ENCODE results near the gene OR2J1. TPM values are rescaled to one million over a fixed set of nuclear protein-coding genes. Genes with fewer than 3 reads are reported as not detected.
"Not testable (repeated sequence)": the region's sequence is repeated elsewhere in the genome, so short reads cannot be mapped to it uniquely, and the experiment has no call there.

The OR2J1 gene
- total and polyA plus RNA-seq, 9 of the 15 experiments (the other 6 are each of a cell fraction or from before 2014, with no cell fraction given), result not detected

DNA sequence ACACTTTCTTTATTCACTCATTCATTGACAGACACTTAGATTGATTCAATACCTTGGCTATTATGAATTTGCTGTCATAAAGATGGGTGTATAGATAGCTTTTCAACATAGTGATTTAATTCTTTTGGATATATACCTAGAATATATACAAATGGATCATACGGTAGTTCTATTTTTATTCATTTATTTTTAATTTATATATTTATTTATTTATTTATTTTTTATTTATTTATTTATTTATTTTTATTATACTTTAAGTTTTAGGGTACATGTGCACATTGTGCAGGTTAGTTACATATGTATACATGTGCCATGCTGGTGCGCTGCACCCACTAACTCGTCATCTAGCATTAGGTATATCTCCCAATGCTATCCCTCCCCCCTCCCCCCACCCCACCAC lies 15.7 kb downstream of the OR2J1 start:
- H3K9me1 ChIP-seq (ENCODE audit: control insufficient read depth, insufficient read depth, low read length); POLR2A ChIA-PET; H3K36me3 ChIP-seq (ENCODE audit: control insufficient read depth, insufficient read depth, low read length); H3K9ac ChIP-seq (ENCODE audit: insufficient read depth in 1 of 2, low read depth in 2 of 2, low read length in 2 of 2); ATAC-seq; BruUV-seq (replicated peaks); FAIRE-seq; H3K4me1 ChIP-seq (replicated peaks in 1 of 2; ENCODE audit: control insufficient read depth in 2 of 2, insufficient read depth in 2 of 2, low read length in 2 of 2); H3K4me2 ChIP-seq (ENCODE audit: insufficient read depth, low read length); intact Hi-C loops (cut with micrococcal nuclease); H3K9me3 ChIP-seq (replicated peaks; ENCODE audit: control insufficient read depth, insufficient read depth, low read depth, low read length); H3K27me3 ChIP-seq (ENCODE audit: control insufficient read depth in 2 of 2, insufficient read depth in 2 of 2, low read length in 2 of 2); DNase-seq (ENCODE audit: extremely low read depth in 1 of 4, low spot score in 3 of 4); H3K27ac ChIP-seq (ENCODE audit: extremely low read depth, low read depth, low read length); in situ Hi-C loops (cut with MboI); H3K4me3 ChIP-seq; CTCF ChIA-PET (ENCODE audit: low intra/inter-chr PET ratio); H4K20me1 ChIP-seq (replicated peaks; ENCODE audit: control insufficient read depth, insufficient read depth, low read length); H3K79me2 ChIP-seq (ENCODE audit: control insufficient read depth, insufficient read depth, low read length); H2AFZ ChIP-seq (ENCODE audit: low read depth, low read length): not testable (repeated sequence)
- 14% methylated on average over 1 of the region's 3 CpGs for WGBS (ENCODE audit: insufficient coverage, low coverage, missing lambda C conversion rate)

DNA sequence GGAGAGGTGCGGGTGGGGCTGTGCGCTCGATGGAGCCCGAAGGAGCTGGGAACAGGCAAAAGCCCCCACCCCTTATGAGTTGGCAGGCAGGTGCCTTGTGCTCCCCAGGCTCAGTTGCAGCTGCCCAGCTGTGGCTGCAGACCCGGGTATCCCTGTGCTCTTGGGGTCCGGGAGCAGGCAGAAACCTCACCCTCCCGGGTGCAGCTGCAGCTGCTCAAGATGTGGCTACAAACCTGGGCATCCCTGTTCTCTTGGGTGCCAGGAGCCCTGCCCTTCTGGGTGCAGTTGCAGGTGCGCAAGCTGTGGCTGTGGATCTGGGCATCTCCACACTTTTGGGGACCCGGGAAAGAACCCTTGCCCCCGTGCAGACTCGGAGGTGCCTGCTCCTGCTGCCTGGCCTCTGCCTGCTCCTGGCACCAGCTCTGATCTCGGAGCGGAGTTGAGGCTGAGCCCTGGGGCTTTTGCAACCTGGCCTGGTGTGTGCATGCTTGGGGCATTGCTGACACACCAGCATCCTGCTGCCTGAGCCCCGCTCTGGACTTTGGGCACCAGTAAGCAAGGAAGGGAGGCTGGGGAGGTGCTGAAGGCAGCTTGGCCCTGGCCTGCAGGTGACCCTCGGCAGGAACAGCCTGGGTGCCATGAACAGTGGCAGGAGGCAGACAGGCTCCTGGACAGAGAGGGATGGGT lies 30.2 kb downstream of the OR2J1 start:
- no TSS peak for BruUV-seq (replicated peaks)

More for the DNA sequence above, 30.2 kb downstream of the OR2J1 start:
- Histone ChIP-seq H3K27me3 (ENCODE audit: control insufficient read depth in 2 of 2, insufficient read depth in 2 of 2, low read length in 2 of 2) (peaks cover 11 to 17% of the 10 kb centered on the region in 2 experiments; a peak in 4 of 5 replicates), H3K9ac (ENCODE audit: insufficient read depth in 1 of 2, low read depth in 2 of 2, low read length in 2 of 2) (no peak overlapping the region; a peak in 1 of 4 replicates), H3K4me3 (no peak overlapping the region), H2AFZ (ENCODE audit: low read depth, low read length) (no peak overlapping the region), H3K27ac (ENCODE audit: extremely low read depth, low read depth, low read length) (no peak overlapping the region), H4K20me1 (replicated peaks; ENCODE audit: control insufficient read depth, insufficient read depth, low read length) (no peaks in the 10 kb centered on the region), H3K9me1 (ENCODE audit: control insufficient read depth, insufficient read depth, low read length) (no peaks in the 10 kb centered on the region), H3K79me2 (ENCODE audit: control insufficient read depth, insufficient read depth, low read length) (no peaks in the 10 kb centered on the region), H3K36me3 (ENCODE audit: control insufficient read depth, insufficient read depth, low read length) (no peaks in the 10 kb centered on the region), H3K9me3 (replicated peaks; ENCODE audit: control insufficient read depth, insufficient read depth, low read depth, low read length) (no peaks in the 10 kb centered on the region), H3K4me1 (replicated peaks in 1 of 2; ENCODE audit: control insufficient read depth in 2 of 2, insufficient read depth in 2 of 2, low read length in 2 of 2) (no peaks in the 10 kb centered on the region; a peak in 1 of 5 replicates), H3K4me2 (ENCODE audit: insufficient read depth, low read length) (no peak overlapping the region)
- CTCF ChIA-PET (ENCODE audit: low intra/inter-chr PET ratio), result no interaction called here
- under 1% methylated on average over 15 of the region's 15 CpGs for WGBS (ENCODE audit: insufficient coverage, low coverage, missing lambda C conversion rate)
- ATAC-seq (no peak), DNase-seq (ENCODE audit: extremely low read depth in 1 of 4, low spot score in 3 of 4) (no peak), FAIRE-seq (no peak)
- TF ChIP-seq NFXL1 (CRISPR knock-in tag; IDR thresholded peaks at IDR 0.05) (no peak), ZNF184 (CRISPR knock-in tag; IDR thresholded peaks at IDR 0.05) (0 out of 2 replicates have a peak, but pooled peaks have one; percentile 36), TEAD1 (CRISPR knock-in tag; IDR thresholded peaks at IDR 0.05) (no peak)
- TF ChIP-seq, protein P1, sequence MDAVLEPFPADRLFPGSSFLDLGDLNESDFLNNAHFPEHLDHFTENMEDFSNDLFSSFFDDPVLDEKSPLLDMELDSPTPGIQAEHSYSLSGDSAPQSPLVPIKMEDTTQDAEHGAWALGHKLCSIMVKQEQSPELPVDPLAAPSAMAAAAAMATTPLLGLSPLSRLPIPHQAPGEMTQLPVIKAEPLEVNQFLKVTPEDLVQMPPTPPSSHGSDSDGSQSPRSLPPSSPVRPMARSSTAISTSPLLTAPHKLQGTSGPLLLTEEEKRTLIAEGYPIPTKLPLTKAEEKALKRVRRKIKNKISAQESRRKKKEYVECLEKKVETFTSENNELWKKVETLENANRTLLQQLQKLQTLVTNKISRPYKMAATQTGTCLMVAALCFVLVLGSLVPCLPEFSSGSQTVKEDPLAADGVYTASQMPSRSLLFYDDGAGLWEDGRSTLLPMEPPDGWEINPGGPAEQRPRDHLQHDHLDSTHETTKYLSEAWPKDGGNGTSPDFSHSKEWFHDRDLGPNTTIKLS (IDR thresholded peaks at IDR 0.05; ENCODE audit: borderline replicate concordance, low read depth), result no peak
- in situ Hi-C loops (cut with MboI) (no loop called here), intact Hi-C loops (cut with micrococcal nuclease) (no loop called here)
- POLR2A ChIA-PET, result interaction anchor here (1.3 kb wide), 1 partner anchor 18 kb away, joined by 4 read pairs; no protein-coding TSS in a partner anchor

All from K562 (cell line).